ENCODE measurements around the gene CCDC138.

CCDC138 gene

GRCh38 chr2:108896741-108897140, 110.2 kb downstream of the CCDC138 start:
- Histone ChIP-seq H3K27me3 (replicated peaks; ENCODE audit: control insufficient read depth, insufficient read depth, low read length) (no peaks in the 10 kb centered on the region), H3K4me3 (replicated peaks; ENCODE audit: low read depth, low read length) (no peak overlapping the region), H3K36me3 (ENCODE audit: control insufficient read depth, insufficient read depth, low read length) (no peaks in the 10 kb centered on the region)
- DNase-seq (ENCODE audit: extremely low read depth, insufficient read length): no peak
- TF ChIP-seq CTCF (IDR thresholded peaks at IDR 0.05; ENCODE audit: insufficient read depth, low read length, poor library complexity, severe bottlenecking): no peak

- no peak for TF ChIP-seq CTCF (IDR thresholded peaks at IDR 0.05; ENCODE audit: insufficient read depth, low read length, poor library complexity, severe bottlenecking)
- Histone ChIP-seq H3K4me3 (replicated peaks; ENCODE audit: low read depth, low read length) (no peak overlapping the region), H3K36me3 (ENCODE audit: control insufficient read depth, insufficient read depth, low read length) (no peaks in the 10 kb centered on the region), H3K27me3 (replicated peaks; ENCODE audit: control insufficient read depth, insufficient read depth, low read length) (no peaks in the 10 kb centered on the region)
- DNase-seq (ENCODE audit: extremely low read depth, insufficient read length): no peak
Measured at GRCh38 chr2:108898315-108899082, 111.9 kb downstream of the CCDC138 start.

DNA sequence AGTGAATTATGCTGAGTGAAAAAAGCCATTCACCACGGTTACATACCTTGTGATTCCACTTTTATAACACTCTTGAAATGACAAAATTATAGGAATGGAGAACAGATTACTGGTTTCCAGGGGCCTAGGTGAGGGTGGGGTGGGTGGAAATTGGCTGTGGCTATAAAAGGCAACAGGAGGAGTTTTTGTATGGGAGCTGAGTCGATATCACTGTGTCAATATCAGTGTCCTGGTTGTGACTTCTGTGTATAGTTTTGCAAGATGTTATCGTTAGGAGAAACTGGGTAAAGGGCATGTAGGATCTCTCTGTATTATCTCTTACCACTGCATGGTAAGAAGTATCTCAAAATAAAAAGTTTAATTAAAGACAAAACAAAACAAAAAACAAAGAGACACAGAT, 118.1 kb downstream of the CCDC138 start:
- Histone ChIP-seq H3K36me3 (ENCODE audit: control insufficient read depth, insufficient read depth, low read length) (no peaks in the 10 kb centered on the region), H3K27me3 (replicated peaks; ENCODE audit: control insufficient read depth, insufficient read depth, low read length) (no peaks in the 10 kb centered on the region), H3K4me3 (replicated peaks; ENCODE audit: low read depth, low read length) (no peak overlapping the region)
- DNase-seq (ENCODE audit: extremely low read depth, insufficient read length): no peak
- TF ChIP-seq CTCF (IDR thresholded peaks at IDR 0.05; ENCODE audit: insufficient read depth, low read length, poor library complexity, severe bottlenecking): no peak

DNA sequence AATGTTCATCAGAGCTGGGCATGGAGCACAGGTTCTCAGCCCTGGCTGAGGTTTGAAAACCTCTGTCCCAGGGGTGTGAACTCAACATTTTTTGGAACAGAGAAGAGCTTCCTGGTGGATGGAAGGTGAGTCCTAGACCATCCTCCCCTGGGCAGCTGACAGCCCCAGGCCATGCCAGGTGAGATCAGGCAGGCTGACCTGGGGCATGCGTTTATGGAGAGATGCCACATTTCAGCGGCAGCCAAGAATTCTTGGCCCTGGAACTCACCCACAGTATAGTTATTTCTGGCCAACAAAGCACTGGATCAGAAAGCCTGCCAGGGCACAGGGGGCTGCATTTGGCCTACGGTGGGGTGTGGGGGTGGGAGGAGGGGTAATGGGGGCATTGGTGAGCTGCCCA, 118.6 kb downstream of the CCDC138 start:
- DNase-seq (ENCODE audit: extremely low read depth, insufficient read length): no peak
- Histone ChIP-seq H3K27me3 (replicated peaks; ENCODE audit: control insufficient read depth, insufficient read depth, low read length) (no peaks in the 10 kb centered on the region), H3K36me3 (ENCODE audit: control insufficient read depth, insufficient read depth, low read length) (no peaks in the 10 kb centered on the region), H3K4me3 (replicated peaks; ENCODE audit: low read depth, low read length) (no peak overlapping the region)
- no peak for TF ChIP-seq CTCF (IDR thresholded peaks at IDR 0.05; ENCODE audit: insufficient read depth, low read length, poor library complexity, severe bottlenecking)

GRCh38 chr2:108905906-108906305, 119.3 kb downstream of the CCDC138 start:
- Histone ChIP-seq H3K36me3 (ENCODE audit: control insufficient read depth, insufficient read depth, low read length) (no peaks in the 10 kb centered on the region), H3K27me3 (replicated peaks; ENCODE audit: control insufficient read depth, insufficient read depth, low read length) (no peaks in the 10 kb centered on the region), H3K4me3 (replicated peaks; ENCODE audit: low read depth, low read length) (no peak overlapping the region)
- no peak for DNase-seq (ENCODE audit: extremely low read depth, insufficient read length)
- TF ChIP-seq CTCF (IDR thresholded peaks at IDR 0.05; ENCODE audit: insufficient read depth, low read length, poor library complexity, severe bottlenecking): no peak

All from GM06990 (cell line).